DMS53 (cell line): ENCODE data around the gene CEACAM5.
"Not testable (repeated sequence)": the region's sequence is repeated elsewhere in the genome, so short reads cannot be mapped to it uniquely, and the experiment has no call there.

Experiments
- DNase-seq: peaks from one replicate; lab custom pipeline; 2025; lab: John Stamatoyannopoulos, UW

Gene CEACAM5

DNA sequence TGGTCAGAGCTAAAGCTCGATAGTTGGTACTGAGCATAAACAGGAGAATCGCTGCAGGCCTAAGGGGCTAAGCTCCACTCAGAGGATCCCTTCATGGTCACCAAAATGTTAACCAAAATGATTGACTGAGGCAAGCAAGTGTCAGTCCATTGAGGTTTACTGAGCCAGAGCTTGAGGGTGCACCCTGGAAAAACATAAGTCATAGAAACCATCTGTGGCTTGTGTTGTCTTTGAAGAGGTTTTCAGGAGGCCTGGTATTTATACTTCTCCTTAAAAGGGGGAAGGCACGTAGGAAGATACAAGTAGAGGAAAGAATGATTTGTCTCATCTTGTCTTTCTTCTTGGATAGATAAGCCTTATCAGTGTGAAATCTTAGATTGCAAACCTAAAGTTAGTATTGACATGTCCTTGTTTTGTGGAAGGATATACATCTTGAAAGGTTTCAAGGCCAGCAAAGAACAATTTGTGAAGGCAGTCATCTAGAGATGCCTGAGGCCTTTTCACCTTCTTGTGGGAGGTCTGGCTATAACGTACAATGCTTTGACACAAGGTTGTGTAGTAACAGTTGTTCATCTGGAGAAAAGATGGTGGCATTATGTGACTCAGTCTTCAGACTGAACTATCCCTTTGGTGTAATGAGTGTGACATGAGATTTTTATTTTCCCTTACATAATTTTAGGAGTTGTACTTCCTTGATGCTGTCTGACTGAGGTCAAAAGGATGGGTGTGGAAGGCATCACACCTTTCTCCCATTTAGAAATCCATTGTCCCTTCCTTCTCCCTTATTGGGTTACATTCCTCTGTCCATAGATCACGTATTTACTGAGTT, 32.2 kb downstream of the CEACAM5 start:
- no peak for DNase-seq

- DNase-seq = no peak
Measured at GRCh38 chr19:41741244-41741554, 32.8 kb downstream of the CEACAM5 start.

DNA sequence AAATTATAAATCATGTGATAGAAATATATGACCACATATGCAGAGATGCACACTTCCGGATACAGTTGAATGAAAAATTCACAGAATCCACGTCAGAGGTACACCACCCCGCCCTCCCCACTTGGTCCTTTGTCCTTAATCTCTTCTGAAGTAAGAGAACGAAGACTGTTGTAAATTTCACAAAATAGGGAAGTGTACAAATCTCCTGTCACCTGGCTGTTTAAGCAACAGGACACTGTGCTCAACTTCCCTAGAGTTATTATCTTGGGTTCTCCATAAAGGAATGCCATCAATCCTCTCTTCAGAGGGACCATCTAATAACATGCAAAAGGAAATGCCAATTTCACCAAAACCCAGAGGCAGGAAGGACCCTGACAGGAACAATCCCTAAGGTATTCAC, 36.4 kb downstream of the CEACAM5 start:
- DNase-seq = no peak

- no peak for DNase-seq
Measured at GRCh38 chr19:41745756-41746155, 37.3 kb downstream of the CEACAM5 start.

DNA sequence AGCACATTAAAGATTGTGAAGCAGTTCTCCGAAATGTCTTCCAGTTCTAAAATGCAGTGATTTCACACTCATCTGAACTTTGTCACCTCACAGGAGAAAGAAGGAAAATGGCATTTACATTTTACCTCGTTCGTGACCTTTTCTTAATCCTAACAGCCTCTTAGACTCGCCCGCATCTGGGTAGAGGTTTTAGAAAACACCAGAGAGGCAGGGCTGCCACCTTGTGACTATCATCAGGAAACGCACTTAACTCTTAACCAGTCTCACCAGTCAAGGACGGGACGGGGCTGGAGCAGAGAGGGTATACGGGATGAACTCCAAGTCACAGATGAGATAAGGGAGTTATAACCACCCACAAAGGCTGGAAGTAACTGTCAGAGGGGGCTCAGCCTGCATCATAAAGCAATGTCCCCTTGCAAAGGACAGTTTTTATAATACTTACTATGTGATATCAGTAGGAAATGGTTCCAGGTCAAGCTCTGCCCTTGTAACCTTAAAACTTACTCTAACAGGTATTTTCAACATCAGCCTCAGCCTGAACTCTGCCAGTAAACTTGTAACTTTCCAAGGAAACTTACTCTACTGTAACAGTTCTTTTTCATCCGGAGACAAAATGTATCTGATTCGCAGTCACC, 38.3 kb downstream of the CEACAM5 start:
- peak; percentile 93 for DNase-seq

DNA sequence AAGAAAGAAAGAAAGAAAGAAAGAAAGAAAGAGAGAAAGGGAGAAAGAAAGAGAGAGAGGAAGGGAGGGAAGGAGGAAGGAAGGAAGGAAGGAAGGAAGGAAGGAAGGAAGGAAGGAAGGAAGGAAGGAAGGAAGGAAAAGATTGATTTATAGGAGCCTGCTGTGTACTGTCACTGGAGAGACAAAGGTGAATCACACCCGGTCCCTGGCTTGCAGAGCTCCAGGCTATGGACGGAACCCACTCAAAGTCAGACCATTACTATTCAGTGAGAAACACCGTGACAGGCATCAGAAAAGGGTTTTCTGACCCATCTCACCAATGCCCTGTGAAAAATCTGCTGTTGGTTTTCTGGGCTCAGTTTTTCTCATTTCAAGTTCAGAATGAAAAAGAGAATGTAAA, 39.6 kb downstream of the CEACAM5 start:
- peak; percentile 60 for DNase-seq

DNA sequence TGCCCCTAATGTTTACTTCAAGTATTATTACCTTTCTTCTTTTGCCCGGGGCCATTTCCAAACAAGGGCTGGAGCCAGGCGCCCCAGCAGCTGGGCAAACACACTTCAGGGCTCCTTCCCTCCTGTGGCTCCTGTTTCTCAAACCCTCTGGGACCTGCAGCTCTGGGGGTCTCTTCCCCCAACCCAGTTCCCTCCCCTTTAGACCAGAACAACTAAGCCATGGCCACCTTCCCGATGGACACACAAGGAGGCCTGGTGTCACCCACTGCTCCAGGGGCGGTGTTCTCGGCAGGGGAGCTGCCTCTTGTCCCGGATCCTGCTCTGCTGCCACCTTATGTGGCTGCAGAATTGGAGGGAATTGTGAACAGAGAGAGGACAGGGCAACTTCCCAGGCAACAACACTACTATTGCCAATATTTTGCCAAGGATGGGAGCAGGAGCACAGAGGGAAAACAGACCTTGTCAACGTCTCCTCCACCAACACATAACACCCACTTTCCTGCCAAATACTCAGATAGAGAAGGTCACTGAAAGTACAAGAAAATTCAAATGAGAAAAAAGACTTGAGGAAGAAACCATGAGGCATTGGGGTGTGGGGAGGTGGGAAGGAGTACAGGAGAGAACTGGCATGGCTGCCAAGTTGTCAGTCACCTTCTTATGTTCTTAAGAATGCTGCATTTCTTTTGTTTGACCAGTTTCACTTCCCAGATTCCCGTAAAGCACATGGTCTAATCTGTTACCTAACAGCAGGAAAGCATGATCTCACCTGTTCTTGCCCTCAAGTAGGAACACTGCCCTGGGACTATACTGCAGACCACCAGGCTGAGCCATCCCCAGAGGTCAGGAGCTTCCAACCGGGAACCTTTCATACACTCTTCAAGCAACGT, 42.1 kb downstream of the CEACAM5 start:
- peak; percentile 54 for DNase-seq

GRCh38 chr19:41753159-41753558, 44.7 kb downstream of the CEACAM5 start:
- DNase-seq = peak; percentile 78

- peak; percentile 73 for DNase-seq
Measured at GRCh38 chr19:41753936-41754529, 45.6 kb downstream of the CEACAM5 start.

DNA sequence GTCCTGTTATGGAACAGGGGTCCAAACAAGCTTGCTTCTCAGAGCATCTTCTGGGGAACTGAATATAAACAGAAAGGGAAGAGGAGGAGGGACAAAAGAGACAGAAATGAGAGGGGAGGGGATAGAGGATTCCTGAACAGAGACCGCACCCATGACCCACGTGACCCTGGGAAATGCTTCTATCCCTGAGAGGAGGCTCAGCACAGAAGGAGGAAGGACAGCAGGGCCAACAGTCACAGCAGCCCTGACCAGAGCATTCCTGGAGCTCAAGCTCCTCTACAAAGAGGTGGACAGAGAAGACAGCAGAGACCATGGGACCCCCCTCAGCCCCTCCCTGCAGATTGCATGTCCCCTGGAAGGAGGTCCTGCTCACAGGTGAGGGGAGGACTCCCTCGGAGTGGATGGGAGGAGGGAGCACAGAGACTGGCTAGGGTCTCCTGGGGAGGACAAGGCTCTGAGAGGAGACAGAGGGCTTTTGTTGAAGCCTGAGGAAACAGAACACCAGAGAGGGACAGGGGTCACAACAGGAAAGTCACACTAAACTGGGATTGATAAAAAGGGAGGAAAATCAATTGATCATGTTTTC, 47.0 kb downstream of the CEACAM5 start, which contains the start of gene CEACAM6:
Gene CEACAM6, plus strand, starts transcription at position 203 of the 586 bp plus-strand sequence. Its CDS starts 109 bp downstream, at position 312.
- no peak for DNase-seq

GRCh38 chr19:41758846-41759245, 50.4 kb downstream of the CEACAM5 start:
- no peak for DNase-seq

GRCh38 chr19:41767115-41767514, 58.7 kb downstream of the CEACAM5 start:
- no peak for DNase-seq

GRCh38 chr19:41768105-41768504, 59.7 kb downstream of the CEACAM5 start:
- DNase-seq = not testable (repeated sequence)

- no peak for DNase-seq
Measured at GRCh38 chr19:41769608-41770007, 61.2 kb downstream of the CEACAM5 start.

GRCh38 chr19:41771410-41771809, 63.0 kb downstream of the CEACAM5 start:
- no peak for DNase-seq

DNA sequence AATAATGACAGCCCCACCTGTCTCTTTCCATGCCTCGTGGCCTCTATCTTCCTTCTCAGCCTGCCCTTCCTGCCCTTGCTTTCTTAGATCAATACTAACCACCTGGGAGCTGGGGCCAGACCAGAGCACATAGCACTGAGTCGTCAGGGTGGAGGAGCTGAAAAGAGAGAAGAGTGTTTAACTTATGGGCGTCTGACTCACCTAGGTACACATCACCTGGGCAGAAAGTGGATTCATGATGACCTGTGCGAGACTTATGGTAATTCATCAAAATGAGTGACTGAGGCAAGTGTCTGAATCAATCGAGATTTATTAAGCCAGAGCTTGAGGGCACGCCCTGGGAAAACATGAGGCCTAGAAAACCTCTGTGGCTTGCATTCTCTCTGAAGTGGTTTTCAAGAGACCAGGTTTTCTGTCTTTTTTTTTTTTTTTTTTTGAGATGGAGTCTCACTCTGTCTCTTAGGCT, 66.1 kb downstream of the CEACAM5 start:
- DNase-seq = peak; percentile 99

DNA sequence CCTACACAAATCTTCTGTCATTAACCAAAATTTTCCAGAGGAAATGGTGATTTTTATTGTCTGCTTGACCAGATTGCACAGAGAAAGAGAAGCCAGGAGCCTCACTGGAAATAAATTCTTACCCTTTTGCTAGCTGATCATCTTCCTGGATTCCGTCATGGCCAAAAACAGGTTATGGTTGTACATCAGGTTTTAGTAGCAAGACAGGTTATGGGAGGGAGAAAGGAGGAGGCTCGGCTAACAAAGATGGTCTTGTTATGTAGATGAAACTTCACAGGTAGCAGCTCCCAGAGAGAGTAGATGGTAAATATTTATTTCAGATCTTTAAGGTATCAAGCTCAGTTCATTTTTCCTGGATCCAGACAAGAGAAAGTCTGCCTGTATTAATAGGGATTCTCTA, 68.3 kb downstream of the CEACAM5 start:
- peak; percentile 46 for DNase-seq
